ENCODE data around the gene PCTP.

PCTP gene

DNA sequence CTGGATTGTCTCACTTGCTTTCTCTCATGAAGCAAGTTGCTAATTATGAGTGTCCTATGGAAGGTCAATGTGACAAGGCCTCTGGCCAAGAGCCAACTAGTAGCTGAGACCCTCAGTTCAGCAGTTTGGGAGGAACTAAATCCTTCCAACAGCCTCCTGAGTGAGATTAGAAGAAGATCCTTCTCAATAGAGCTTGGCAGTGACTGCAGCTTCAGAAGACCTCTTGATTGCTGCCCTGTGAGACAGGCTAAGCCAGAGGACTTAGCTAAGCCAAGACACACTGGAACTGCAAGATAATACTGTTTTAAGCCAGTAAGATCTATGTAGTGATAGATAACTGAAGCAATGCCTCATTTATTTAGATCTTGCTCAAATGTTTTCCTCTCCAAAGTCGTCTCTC, 34.3 kb downstream of the PCTP start:
- in situ Hi-C loops (cut with HindIII; ENCODE audit: low sequenced_read_pairs) = no loop called here

DNA sequence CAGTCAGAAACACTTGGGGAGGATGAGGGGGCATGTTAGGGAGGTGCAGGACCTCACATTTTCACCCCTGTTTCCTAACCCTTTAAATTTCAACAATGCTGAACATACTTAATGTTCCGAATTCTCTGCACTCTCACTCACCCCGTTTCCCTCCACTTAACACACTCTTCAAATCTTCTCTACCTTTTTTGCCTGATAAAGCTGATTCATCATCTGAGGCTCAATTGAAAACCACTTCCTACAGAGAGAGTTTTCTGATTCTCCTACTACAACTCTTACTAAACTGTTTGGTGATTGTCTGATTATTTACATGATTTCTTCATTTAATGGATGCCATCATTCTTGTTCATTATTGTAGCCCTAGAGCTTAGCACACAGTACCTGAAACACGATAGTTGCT, 42.4 kb downstream of the PCTP start:
- in situ Hi-C loops (cut with HindIII; ENCODE audit: low sequenced_read_pairs) = no loop called here

DNA sequence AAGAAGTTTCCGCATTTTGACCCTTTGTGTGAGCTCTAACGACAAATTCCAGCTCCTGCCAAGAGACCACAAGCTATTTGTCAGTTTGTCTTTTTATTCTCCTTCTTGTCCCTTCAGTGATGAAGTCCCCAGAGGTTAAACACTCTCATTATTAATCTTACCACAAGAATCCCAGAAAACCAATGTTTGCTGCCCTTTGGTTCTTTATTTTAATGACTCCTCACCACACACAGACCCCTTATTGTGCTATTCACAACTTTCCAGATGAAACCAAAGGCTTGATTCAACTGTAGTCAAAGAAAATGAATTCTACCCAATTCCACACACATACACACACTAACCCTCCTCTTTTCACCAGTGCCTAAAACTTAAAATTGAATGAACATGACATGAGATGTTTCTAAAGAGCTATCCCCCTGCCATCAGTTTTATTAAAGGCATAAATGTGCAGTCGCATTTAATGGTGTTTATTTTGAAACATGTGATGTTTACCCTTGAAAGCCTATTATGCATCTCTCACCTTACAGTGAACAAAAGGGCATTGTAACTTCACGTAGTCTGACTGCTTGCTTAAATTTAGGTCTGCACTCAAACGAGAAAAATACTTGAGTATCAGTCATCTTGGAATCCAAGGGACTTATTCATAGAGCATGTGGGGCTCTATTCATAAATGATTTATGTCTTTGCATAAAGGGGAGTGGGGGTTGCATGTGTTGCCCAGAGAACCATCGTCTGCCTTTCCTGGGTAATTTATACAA, 44.1 kb downstream of the PCTP start:
- in situ Hi-C loops (cut with HindIII; ENCODE audit: low sequenced_read_pairs) = no loop called here

DNA sequence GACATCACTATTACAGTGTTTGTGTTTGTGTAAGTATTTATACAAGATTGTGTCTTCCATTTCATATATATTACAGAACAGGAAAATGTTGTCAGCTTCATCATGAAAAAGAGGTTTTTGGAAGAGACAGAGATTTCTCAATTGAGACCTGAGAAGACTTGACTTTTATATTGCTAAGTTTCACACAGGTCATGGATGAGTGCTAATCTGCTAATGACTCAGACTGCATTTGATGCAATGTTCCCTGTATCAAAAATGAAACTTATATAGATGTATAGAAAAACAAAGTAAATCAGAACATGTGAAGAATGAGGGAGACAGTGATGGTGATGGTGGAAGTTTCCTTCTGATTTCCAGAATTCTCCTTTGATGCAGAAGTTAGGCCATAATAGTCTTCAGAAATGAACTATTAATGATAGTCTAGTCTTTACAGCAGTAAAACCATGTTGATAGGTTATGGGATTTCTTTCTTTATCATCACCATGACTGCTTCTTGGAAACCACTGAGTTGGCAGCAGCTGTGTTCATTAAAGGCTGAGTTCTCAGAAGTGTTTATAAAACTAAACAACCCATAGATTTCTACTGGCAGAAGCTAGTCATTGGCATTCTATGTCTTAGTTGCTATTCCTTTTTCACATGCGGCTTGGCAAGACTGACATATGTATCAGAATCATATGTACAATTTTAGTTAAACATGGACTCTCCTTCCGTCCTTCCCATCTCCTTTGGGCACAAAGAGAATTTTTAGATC, 56.1 kb downstream of the PCTP start:
- in situ Hi-C loops (cut with HindIII; ENCODE audit: low sequenced_read_pairs) = no loop called here

DNA sequence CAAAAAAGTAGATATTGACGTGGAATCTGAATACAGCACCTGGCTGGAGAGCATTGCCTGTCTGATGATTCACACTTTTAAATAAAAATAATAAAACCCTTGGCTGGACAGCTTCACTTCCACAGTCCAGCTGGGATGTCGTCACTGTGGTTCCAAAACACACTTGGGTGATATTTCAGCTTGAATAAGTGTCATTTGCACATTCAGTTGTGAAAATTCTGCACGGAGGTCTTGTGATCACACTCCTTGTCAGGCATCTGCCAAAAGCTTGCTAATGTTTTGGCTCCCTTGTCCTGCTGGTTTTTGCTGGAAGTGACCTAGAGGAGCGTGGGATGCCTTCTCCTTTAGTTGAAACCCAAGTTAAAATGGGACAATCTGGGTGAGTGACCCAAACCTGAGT, 60.7 kb downstream of the PCTP start:
- in situ Hi-C loops (cut with HindIII; ENCODE audit: low sequenced_read_pairs) = no loop called here

DNA sequence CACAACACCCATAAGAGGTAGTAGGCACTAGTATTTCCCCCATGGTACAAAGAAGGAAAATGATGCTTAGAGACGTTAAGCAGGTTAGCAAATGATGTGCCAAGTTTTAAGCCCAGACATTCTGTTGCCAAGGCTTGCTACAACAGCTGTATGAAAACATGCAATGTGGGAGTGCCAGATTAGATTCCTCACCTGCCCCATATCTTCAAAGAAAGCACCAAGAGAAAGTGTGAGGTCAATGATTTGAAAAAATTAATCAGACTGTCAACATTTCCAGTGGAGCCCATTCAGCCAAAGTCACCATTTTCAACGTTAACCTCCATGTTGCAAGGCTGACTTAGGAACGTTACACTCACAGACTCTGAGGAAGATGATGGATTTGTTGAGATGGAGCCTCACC, 61.5 kb downstream of the PCTP start:
- in situ Hi-C loops (cut with HindIII; ENCODE audit: low sequenced_read_pairs) = no loop called here

DNA sequence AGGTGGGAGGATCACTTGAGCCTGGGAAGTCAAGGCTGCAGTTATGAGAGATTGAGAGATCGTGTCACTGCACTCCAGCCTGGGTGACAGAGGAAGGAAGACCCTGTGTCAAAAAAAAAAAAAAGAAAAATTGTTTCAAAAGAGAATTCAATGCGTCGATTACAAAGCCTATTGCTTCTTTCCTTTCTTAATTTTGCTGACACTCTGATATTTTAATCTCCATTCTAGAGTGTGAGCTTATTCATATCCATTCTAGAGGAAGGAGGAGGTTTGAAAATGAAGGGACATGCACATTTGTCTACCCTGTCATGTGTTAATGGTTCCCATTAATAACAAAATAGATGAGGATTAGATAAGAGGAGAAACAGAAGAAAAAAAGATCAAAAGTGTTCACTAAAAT, 63.1 kb downstream of the PCTP start:
- in situ Hi-C loops (cut with HindIII; ENCODE audit: low sequenced_read_pairs) = no loop called here

DNA sequence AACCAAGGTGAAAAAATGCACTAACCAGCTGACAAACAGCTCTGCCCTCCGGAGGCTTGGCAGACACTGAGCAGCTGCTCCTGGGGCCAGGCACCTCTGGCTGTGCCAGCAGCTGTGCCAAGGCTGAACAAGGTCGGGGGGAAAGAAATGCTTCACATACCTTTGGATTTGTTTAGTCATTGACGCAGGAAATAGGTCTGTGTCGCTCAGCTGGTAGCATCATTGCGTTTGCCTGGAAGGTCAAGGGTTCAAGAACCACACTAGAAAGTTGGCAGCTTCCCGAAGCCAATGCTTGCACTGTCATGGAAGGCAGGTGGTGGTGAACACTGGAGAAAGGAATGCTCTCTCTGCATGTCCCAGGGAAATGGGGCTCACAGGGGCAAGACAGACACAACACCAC, 63.5 kb downstream of the PCTP start:
- in situ Hi-C loops (cut with HindIII; ENCODE audit: low sequenced_read_pairs) = no loop called here

DNA sequence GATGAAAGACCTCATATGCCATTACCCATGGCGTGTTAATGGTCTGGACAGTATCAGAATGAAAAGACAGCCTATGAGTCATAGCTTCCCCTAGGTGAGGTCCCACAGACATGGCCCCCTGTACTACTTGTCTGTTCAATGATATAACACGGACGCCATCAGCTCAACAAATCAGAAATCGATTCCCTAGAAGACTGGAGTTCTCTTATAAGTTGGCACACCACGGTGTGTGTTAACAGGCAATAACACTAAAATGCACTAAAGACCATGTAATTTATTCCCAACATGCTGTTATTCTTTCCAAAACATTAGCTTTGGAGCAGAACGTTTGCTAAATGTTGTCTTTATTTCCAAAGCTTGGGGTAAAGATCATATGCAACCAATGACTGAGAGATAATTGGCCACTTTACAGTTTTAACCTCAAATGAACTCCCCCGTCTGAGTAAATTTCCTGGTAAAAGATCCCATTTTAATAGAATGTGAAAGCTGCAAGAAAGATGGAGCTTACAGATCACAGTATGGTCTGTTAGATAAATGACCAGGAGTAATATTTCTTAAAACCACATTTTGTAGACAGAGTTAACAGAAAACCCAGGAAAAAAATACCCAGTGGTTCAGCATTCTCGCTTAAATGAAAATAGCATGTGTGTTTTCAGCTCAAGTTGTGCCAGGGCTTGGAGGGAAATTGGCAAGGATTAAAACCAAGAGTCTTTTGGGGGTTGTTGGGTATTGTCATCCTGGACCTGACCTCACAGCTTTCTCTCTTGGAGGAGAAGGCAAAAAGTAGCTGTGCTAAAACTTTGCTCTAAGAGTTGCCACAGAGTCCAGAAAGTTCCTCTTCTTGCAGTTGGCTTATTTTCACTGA, 65.9 kb downstream of the PCTP start:
- in situ Hi-C loops (cut with HindIII; ENCODE audit: low sequenced_read_pairs) = no loop called here

DNA sequence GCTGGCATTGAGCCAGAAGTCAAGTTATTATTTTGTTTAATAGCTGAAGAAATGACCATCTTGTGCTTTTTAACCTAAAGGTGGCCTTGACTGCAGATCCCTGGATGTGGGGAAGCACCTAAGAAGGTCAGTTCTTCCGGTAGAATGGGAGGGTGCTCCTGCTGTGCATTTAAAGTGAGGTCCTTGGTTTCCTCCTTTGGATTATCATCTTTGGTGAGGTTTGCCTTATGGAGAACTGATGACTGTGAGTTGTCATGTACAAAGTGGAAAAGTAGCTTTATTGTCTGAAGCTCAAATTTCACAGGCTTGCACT, 66.5 kb downstream of the PCTP start:
- in situ Hi-C loops (cut with HindIII; ENCODE audit: low sequenced_read_pairs) = no loop called here

DNA sequence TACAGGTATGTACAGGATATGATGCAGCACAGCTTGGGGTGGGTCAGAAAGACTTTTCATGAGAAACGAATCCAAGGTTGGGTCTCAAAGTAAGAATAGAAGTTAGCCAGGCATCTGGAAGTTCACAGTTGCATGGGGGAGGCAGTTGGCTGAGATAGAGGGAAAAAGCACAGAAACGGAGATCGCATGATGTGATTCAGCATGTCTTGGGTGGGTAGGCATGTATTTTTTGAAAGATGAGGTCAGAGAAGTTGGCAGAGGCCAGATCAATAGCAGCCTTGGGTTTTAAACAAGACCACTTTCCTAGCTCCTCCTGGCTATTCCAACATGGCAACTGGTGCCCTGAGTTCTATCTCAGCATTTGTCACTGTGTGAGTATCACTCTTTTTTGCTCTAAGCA, 67.2 kb downstream of the PCTP start:
- in situ Hi-C loops (cut with HindIII; ENCODE audit: low sequenced_read_pairs) = no loop called here

DNA sequence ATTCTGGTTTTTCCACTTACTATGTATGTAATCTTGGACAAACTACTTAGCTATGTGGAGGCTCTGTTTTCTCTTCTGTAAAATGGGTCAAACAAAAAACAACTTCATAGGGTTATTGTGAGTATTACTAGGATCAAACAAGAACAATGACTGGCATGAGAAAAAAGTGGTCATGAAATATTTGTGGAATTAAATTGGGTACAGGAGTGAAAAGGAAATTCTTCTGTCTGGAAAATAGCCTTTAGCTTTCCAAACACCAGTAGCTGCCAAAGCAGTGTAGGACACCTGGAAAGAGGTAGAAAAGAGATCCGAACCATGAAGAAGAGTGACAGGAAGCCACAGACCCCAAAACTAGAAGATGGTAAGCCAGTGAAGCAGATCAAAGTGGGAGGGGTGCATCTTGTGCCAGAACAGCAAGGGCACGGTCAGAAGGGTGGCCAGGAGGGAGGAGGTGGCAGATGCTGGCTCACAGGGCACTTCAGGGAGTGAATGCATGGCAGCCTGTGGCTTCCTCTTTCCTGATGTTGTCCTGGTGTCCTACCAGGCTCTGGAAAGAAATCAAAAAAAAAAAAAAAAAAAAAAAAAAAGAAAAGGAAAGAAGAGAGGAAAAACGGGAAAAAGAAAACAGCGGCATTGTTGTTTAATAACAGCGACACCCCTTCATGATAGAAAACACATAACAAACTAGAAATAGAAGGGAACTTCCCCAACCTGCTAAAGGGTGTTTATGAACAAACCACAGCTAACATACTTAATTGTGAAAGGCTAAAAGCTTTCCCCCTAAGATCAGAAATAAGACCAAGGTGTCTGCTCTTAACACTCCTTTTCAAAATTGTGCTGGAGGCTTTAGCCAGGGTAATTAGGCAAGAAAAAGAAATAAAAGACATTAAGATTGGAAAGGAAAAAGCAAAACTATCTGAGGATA, 67.9 kb downstream of the PCTP start:
- in situ Hi-C loops (cut with HindIII; ENCODE audit: low sequenced_read_pairs) = no loop called here

DNA sequence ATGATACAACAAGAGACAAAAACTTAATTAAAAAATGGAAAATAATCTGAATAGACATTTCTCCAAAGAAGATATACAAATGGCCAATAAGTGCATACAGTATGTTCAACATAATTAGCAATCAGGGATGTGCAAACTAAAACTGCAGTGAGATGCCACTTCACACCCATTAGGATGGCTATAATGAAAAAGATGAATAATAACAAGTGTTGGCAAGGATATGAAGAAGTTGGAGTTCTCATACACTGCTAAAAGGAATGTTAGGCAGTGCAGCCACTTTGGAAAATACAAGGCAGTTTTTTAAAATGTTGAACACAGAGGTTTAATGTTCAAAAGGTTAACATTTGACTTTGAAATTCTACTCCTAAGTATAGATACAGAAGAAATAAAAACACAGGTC, 69.8 kb downstream of the PCTP start:
- in situ Hi-C loops (cut with HindIII; ENCODE audit: low sequenced_read_pairs) = no loop called here

DNA sequence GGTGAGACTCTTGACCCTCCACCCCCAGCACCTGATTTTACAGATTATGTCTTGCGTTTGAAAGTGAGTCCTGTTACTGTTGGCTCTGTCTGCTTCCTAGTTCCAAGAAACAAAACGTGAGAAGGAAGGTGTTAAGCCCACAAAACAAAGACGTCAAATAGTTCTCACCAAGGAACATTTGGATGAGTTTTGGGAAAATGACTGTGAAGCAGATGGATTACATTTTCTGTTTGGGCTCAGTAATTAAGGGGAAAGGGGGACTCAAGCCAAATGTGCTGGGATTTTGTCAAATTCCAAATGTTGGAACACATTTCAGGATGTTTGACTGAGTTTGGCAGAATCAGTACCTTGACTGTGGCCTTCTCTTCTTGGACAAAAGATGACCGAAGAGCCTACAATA, 71.2 kb downstream of the PCTP start:
- in situ Hi-C loops (cut with HindIII; ENCODE audit: low sequenced_read_pairs) = no loop called here

DNA sequence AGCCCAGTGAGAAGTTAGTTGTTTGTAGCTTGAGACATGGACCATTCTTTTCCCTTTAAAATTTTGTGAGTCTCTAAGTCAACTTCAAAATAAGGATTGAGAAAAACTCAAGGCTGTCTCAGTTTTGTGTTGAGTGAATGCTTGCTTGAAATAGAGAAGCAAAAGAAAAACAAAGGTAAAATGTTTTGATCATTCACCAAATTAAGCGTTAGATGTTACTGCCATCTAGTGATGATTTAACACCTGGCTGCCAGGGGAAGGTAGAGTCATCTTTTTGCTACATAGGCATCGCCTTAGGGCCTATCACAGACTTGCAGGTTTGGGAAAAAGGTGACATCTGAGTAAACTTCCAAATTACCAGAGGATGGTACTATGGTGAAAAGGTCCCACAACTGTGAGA, 74.4 kb downstream of the PCTP start:
- in situ Hi-C loops (cut with HindIII; ENCODE audit: low sequenced_read_pairs) = no loop called here

Measured in DLD1 (cell line).